Activated CD4-positive, alpha-beta T cell treated with anti-CD3 and anti-CD28 coated beads, Interleukin-2, Interleukin-6, amounts not matched to agents 100 ng/mL and 50 ng/mL, durations not matched to agents 16 hours and 8 hours (primary cell): ENCODE data around the gene CDH4.

Source experiments
- DNase-seq: peaks from one replicate; pipeline ENCODE4 v3.0.0-alpha.2; 2020

The CDH4 gene

GRCh38 chr20:61570646-61571195 is 318.7 kb downstream of the CDH4 start:
- DNase-seq = no peak

- DNase-seq = no peak
Observed at GRCh38 chr20:61571221-61571620, 319.2 kb downstream of the CDH4 start.

GRCh38 chr20:61571916-61572711 is 320.1 kb downstream of the CDH4 start:
- DNase-seq = no peak

- DNase-seq = no peak
Observed at GRCh38 chr20:61572789-61573188, 320.7 kb downstream of the CDH4 start.

GRCh38 chr20:61573415-61574305 is 321.6 kb downstream of the CDH4 start:
- DNase-seq = no peak

GRCh38 chr20:61575151-61575937 is 323.3 kb downstream of the CDH4 start:
- DNase-seq = no peak

GRCh38 chr20:61576372-61576771 is 324.3 kb downstream of the CDH4 start:
- no peak for DNase-seq

GRCh38 chr20:61577065-61577464 is 325.0 kb downstream of the CDH4 start:
- DNase-seq = no peak

GRCh38 chr20:61579908-61580307 is 327.8 kb downstream of the CDH4 start:
- no peak for DNase-seq

- DNase-seq = no peak
Observed at GRCh38 chr20:61580958-61581824, 329.1 kb downstream of the CDH4 start.

- no peak for DNase-seq
Observed at GRCh38 chr20:61581825-61582188, 329.7 kb downstream of the CDH4 start.

- no peak for DNase-seq
Observed at GRCh38 chr20:61582196-61582923, 330.3 kb downstream of the CDH4 start.

GRCh38 chr20:61583356-61583755 is 331.3 kb downstream of the CDH4 start:
- no peak for DNase-seq

GRCh38 chr20:61584851-61585250 is 332.8 kb downstream of the CDH4 start:
- DNase-seq = no peak

- no peak for DNase-seq
Observed at GRCh38 chr20:61585764-61586163, 333.7 kb downstream of the CDH4 start.

- no peak for DNase-seq
Observed at GRCh38 chr20:61587036-61587435, 335.0 kb downstream of the CDH4 start.

- DNase-seq = no peak
Observed at GRCh38 chr20:61587681-61588289, 335.7 kb downstream of the CDH4 start.

GRCh38 chr20:61588411-61589385 is 336.6 kb downstream of the CDH4 start:
- no peak for DNase-seq

GRCh38 chr20:61590236-61590635 is 338.2 kb downstream of the CDH4 start:
- DNase-seq = no peak

GRCh38 chr20:61593516-61593915 is 341.5 kb downstream of the CDH4 start:
- no peak for DNase-seq
